GM21528 (cell line): Measurements from ENCODE around the gene ANKRD13A.
"Not testable (repeated sequence)": the region's sequence is repeated elsewhere in the genome, so short reads cannot be mapped to it uniquely, and the experiment has no call there.

ENCODE experiments used
- ATAC-seq: cut with Tn5 transposase; IDR thresholded peaks from one replicate; pipeline ENCODE4 v1.9.1; 2021; ENCODE audit warnings: mild to moderate bottlenecking, moderate library complexity; ENCODE audit not compliant: unreplicated experiment, low FRiP score

ANKRD13A gene

DNA sequence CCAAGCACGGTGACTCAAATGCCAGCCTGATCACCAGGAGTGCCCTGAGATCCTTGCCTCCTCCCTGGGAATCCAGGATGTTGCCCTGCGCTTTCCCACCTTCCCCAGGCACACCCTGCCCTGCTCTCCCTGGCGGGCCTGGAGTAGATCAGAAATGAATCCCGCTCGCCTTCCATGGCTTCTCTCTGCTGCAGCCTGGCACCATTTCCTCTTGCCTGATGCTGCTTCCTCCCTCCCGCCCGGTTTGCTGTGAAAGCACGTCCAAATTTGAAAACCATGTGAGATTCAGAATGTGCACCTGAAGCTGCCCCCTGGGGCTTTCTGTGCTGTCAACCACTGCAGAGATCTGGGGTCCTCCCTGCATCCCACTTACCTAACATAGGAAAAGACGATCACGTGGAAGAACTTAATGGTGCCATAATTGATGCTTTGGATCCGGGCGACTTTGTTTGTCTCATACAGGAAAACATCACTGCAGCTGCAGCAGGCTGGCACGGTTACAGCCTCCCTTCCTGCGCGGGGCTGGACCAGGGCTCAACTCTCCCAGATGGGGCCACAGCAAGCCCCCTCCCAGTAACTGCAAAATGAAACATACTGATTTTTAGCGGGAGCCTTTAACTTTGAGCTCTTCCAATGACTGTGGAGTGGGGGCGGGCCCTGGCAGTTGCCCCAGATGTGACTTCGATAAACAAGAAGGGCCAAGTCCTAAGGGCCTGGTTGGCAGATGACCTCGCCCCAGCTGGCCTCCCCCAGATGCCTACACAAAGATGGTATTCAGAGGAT lies 74.0 kb downstream of the ANKRD13A start:
- no peak for ATAC-seq

DNA sequence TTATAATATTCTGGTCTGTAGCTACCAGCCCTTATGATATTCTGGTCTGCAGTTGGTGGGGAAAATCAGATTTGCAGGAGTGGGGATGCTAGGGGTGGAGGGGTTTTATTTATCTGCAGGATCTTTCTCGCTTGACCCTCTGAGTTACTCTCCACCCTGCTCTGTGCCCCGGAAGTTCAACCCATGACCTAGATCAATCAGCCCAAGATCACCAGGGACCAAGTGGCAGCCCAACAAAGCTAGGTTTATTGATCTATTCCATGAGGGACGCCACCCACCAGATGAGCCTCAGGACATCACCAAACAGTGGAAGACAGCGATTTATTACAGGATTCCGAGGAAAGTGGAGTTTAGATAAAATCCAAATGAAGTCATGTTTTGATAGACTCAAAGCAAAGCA lies 74.9 kb downstream of the ANKRD13A start:
- ATAC-seq: no peak

DNA sequence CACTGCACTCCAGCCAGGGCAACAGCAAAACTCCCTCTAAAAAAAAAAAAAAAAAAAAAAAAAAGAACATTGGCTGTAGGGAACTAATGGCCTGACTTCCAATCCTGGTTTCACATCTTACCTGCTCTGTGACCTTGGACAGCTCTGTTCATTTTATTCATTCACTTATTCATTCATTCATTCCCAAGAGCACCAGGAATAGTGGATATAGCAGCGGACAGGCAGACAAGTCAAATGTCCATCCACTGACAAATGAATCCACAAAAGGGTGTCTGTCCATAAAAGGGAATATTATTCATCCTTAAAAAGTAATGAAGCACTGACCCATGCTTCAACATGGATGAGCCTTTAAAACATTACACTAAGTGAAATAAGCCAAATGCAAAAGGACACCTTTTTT lies 76.7 kb downstream of the ANKRD13A start:
- no peak for ATAC-seq

DNA sequence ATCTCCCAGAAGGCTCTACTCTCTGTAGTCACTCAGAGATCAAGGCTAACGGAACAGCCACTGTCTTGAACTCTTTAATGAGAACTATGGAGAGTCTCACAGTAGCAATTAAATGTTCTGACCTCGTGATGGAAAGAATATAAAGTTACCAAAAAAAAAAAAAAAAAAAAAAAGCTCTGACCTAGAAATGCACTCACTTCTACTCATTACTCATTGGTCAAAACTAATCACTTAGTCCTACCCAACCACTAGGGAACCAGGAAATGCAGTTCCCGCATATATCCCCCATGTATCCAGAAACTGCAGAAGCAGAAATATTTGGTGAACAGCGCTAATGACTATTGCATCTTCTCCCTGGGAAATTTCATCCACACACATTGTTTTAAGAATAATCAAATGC lies 78.6 kb downstream of the ANKRD13A start:
- no peak for ATAC-seq

DNA sequence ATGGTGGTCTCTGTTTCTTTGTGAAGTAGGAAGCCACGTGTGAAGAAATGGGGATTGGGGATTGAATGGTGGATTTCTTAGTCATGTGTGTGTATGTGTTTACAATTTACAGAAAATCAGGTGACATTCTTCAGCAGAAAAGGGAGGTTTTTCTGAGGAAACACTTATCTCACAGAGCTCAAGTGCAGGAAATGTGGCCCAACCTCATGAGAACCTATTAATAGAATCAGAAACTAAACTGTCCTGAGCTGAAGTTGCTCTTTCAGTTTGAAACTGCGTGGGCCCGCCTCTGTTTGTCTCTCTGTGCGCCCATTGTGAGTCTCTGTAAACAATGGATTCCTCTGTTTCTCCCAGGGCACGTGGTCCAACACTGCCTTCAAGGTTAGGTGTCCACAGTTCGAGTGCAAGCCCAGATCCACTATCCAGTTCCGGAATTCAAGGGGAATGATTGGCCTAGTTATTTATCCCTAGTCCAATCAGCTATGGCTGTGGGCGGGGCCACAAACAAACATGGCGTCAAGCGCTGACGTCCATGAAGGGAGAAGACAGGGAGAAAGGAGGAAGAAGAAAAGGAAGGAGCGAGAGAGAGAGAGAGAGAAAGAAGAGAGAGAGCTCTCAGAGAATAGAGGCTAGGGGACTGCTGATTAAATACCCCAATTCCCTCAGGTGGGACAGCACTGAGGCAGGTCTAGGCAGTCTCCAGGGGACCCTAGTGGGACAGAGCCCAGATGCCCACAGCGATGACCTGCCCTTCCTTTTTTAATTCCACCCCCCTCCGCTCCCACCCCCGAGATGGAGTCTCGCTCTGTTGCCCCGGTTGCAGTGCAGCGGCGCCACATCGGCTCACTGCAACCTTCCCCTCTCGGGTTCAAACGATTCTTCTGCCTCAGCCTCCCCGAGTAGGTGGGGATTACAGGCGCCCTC lies 80.5 kb downstream of the ANKRD13A start:
- peak; percentile 68 for ATAC-seq

DNA sequence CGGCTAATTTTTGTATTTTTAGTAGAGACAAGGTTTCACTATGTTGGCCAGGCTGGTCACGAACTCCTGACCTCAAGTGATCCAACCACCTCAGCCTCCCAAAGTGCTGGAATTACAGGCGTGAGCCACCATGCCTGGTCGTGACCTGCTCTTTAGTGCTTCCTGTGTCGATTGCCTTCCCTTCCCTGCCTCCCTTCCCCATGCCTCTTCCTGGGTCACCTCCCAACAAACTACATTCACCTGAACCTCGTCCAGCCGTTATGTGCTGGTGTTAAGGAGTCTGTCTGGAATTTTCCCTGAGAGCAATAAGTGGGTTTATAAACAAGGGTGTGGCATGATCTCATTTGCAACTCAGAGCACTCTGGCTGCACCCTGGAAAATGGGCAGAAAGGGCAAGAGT lies 81.2 kb downstream of the ANKRD13A start:
- no peak for ATAC-seq

DNA sequence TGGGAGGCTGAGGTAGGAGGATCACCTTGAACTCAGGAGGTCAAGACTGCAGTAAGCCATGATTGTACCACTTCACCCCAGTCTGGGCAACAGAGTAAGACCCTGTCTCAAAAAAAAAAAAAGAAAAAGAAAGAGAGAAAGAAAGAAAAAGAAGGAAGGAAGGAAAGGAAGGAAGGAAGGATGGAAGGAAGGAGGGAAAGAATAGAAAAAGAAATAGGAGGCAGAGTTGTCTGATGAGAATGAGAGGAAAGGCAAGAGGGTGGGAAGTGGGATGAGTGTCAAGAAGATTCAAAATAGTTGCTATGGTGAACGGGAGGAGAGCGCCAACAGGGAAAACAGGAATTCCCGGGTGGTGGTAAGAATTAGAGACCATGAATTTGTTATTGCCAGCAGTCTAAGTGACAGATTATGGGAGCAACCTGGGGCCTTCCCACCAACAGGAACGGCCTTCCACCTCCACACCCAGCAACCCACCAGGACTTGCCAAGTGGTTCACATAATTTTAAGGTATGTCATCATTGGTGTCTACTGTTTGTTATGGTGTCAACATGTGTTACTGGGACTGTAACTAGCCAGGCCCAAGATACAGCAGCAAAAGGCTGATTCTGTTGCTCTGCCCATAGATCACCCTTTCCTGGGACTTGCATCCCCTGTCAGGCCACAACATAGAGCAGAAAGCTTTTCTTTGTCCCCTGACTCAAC lies 85.2 kb downstream of the ANKRD13A start:
- no peak for ATAC-seq

DNA sequence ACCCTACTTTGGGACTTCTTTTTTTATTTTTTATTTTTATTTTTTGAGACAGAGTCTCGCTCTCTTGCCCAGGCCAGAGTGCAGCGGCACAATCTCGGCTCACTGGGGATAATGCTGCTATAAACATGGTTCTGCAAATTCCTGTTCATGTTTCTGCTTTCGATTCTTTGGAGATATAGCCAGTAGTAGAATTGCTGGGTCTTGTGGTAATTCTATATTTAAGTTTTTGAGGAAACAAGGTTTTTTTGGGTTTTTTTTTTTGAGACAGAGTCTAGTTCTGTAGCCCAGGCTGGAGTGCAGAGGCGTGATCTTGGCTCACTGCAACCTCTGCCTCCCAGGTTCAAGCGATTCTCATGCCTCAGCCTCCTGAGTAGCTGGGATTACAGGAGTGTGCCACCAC lies 89.0 kb downstream of the ANKRD13A start:
- ATAC-seq: not testable (repeated sequence)

DNA sequence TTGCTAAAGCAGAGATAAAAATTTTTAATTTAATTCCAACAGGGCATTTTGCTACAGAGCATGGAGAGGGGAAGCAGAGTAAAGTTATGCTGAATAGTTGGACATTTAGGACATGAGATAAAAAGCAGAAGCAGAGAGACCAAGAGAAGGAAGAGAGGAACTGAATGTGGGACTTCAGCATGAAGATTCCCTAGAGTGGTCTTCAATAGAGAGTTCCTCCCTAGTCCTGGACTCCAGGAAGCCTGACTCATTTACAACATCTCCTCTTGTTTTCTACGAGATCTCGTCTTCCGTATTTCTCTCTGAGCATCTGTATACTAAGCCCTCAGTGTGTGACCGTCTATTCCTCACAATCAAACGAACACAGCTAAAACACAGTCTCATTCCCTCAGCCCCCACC lies 89.7 kb downstream of the ANKRD13A start:
- ATAC-seq: no peak
